ENCODE measurements around the gene RXRG. TPM values are rescaled to one million over a fixed set of nuclear protein-coding genes. Genes with fewer than 3 reads are reported as not detected.
A peak's percentile ranks its signal among the peaks of the same experiment; 100 is the strongest.

The RXRG gene
- total and polyA plus RNA-seq, 5 donors, result 1.4 to 4.7 (median 3.6) TPM

DNA sequence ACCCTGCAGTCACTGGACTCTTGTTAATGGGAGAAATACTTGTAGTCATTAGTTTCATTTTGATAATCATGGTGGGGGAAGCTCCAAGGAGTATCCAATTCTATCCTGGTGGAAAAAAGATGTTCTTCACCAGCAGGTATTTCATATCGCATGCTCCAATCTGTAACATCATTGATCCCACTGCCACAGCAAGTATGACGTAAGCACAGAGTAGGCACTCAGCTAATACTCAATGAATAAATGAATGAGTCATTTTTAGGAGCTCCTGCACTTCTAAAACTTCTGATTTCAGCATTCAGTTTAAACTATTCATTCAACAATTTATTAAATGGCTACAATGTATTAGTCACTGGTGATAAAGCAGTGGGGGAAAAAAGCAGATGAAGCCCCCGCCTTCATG, 30.3 kb downstream of the RXRG start:
- 93% methylated on average over 3 of the region's 3 CpGs for WGBS
- Histone ChIP-seq H3K27me3 (ENCODE audit: control insufficient read depth, insufficient read depth) (no peaks in the 10 kb centered on the region), H3K4me1 (ENCODE audit: control insufficient read depth, insufficient read depth, low read length) (no peaks in the 10 kb centered on the region), H3K4me3 (ENCODE audit: low read length) (no peak overlapping the region), H3K27ac (ENCODE audit: low read length) (no peak overlapping the region), H3K9me3 (ENCODE audit: control insufficient read depth, low read length) (no peaks in the 10 kb centered on the region)
- ATAC-seq (no peak), DNase-seq (no peak)
- intact Hi-C loops (cut with DNase I), result loop anchor here in 1 of 4 donors (5.0 kb wide), 1 partner anchor 128 kb away; the partner anchor contains the start of gene LRRC52

DNA sequence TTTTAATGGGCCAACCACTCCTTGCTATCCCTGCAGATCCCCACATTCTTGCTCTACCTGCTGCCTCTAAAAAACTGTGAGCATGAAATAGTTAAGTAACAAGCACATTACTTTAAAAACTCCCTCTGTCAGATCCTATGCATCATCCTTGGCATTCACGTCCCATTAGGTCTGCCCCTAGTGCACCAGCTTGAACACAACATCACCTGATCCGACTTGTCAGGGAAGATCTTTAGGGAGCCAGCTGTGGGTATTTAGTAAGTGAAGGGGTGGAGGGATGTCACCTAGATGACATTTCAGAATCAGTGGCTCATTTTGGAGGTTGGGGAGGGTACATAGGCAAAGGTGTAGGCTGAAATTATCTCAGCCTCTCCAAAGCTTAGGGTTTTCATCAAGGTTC, 33.5 kb downstream of the RXRG start:
- H3K4me3 ChIP-seq (ENCODE audit: low read length), result no peak overlapping the region
- ATAC-seq, result no peak
- H3K27me3 ChIP-seq (ENCODE audit: control insufficient read depth, insufficient read depth), result no peaks in the 10 kb centered on the region
- WGBS, result 71% methylated on average over 2 of the region's 2 CpGs
- intact Hi-C loops (cut with DNase I), result loop anchor here in 1 of 4 donors (5.0 kb wide), 1 partner anchor 131 kb away; the partner anchor contains the start of gene LRRC52
- peaks cover 2% of the 10 kb centered on the region for H3K4me1 ChIP-seq (ENCODE audit: control insufficient read depth, insufficient read depth, low read length)
- H3K9me3 ChIP-seq (ENCODE audit: control insufficient read depth, low read length), result no peaks in the 10 kb centered on the region
- no peak for DNase-seq
- H3K27ac ChIP-seq (ENCODE audit: low read length), result no peak overlapping the region

DNA sequence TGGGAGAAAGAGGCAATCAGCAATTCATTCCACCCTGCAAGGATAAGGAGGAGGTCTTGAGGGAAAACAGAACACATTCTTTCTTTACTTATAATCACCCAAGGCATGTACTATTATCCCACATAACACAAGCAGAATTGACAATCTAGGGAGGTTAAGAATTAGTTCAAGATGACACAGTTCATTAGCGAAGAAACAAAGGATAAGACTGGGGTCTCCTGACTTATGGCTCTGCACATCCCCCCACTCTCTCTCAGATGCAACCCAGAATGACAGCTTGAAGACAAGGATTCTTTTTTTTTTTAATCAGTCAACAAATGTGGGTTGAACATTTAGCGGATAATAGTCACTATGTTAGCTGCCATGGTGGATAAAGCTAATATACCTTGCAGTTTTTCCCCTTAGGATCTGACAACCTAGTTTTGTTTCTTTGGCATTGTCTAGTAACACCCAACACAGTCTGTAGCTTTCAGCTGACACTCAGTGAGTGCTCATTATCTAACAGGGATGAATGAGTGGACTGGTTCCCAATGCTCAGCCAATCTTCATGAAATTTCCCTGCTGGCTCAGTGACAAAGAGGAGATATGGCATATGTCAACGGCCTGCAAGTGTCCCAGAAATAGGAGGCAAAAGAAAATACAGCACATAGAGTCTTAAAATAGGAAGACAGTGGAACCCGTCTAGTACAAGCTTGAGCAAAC, 35.1 kb downstream of the RXRG start:
- WGBS, result 31% methylated on average over 4 of the region's 4 CpGs
- intact Hi-C loops (cut with DNase I), result loop anchor here in 1 of 4 donors (5.0 kb wide), 1 partner anchor 132 kb away; the partner anchor contains the start of gene LRRC52

DNA sequence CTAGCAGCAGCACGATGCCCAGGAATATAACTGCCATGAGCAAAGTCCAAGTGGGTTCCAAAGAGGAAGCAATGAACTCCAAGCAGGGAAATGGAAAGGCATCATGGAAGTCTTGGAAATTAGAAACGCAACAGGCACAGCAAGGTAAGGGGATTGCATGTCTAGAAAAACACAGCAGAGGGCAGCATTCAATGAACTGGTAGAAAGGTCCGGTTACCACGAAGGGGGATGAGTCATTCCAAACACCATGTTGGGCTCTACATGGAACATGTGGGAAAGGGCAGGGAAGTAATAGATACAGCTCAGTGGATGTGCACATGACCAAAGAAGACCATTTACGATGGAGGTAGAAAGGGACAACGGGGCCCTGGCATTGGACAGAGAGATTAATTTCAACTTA, 36.4 kb downstream of the RXRG start:
- DNase-seq, result no peak
- ATAC-seq, result peak in 1 of 2 donors; percentile 74
- Histone ChIP-seq H3K27me3 (ENCODE audit: control insufficient read depth, insufficient read depth) (no peaks in the 10 kb centered on the region), H3K4me1 (ENCODE audit: control insufficient read depth, insufficient read depth, low read length) (peaks cover 2% of the 10 kb centered on the region), H3K9me3 (ENCODE audit: control insufficient read depth, low read length) (no peaks in the 10 kb centered on the region), H3K27ac (ENCODE audit: low read length) (no peak overlapping the region), H3K4me3 (ENCODE audit: low read length) (no peak overlapping the region)
- WGBS, result 60% methylated on average over 6 of the region's 6 CpGs
- intact Hi-C loops (cut with DNase I), result no loop called here

More for the DNA sequence above, 35.1 kb downstream of the RXRG start:
- Histone ChIP-seq H3K27me3 (ENCODE audit: control insufficient read depth, insufficient read depth) (no peaks in the 10 kb centered on the region), H3K27ac (ENCODE audit: low read length) (no peak overlapping the region), H3K4me3 (ENCODE audit: low read length) (no peak overlapping the region), H3K9me3 (ENCODE audit: control insufficient read depth, low read length) (no peaks in the 10 kb centered on the region), H3K4me1 (ENCODE audit: control insufficient read depth, insufficient read depth, low read length) (peaks cover 2% of the 10 kb centered on the region)
- ATAC-seq, result peak; percentile 86 to 92
- no peak for DNase-seq

DNA sequence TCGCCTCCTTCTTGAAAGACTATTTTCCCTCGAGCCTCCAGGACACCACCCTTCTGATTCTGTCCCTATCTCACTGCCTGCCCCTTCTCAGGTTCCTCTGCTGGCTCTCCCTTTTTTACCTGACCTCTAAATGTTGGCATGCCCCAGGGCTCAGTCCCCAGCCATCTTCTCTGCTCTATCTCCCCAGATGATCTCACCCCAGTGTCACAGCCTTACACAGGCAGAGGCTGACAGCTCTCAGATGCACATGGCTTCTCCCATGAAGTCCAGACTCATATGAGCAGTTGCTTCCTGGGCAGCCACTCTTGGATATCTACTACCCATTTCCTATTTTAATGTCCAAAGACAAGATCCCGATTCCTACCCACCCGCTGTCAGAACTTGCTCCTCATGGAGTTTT, 37.5 kb downstream of the RXRG start:
- Histone ChIP-seq H3K27ac (ENCODE audit: low read length) (no peak overlapping the region), H3K9me3 (ENCODE audit: control insufficient read depth, low read length) (no peaks in the 10 kb centered on the region), H3K27me3 (ENCODE audit: control insufficient read depth, insufficient read depth) (no peaks in the 10 kb centered on the region), H3K4me1 (ENCODE audit: control insufficient read depth, insufficient read depth, low read length) (peaks cover 2% of the 10 kb centered on the region), H3K4me3 (ENCODE audit: low read length) (no peak overlapping the region)
- DNase-seq (no peak), ATAC-seq (no peak)
- intact Hi-C loops (cut with DNase I), result no loop called here
- 88% methylated on average over 4 of the region's 4 CpGs for WGBS

DNA sequence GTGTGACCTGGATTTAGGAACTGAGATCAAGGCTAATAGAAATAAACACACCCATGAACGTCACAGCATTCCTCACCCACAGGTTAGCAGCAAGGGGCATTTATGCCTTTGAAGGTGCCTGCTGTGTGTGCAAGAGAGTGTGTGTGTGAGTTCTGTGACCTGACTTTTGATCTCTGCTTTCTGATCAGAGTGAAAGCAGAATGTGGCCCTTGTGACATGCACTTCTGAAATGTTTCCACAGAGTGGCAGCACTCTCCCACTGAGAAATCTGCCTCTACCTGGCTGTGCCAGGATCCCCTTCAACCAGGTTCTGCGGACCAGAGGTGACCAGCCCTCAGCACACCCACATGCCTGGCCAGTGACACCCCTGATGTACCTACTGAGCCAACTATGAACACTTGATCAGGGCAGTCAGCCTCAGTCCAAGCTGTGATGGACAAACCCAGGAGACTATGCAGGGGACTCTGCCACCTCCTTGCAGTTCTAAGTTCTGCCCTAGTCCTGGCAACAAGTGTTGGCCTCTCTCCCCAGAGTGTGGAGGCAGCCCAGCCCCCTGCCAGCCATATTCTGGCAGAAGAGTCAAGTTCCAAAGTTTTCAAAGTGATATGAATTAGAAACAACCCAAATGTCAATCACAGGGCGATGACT, 41.0 kb downstream of the RXRG start:
- intact Hi-C loops (cut with DNase I), result loop anchor here (2.0 to 5.0 kb wide), 3 partner anchors 187 to 189 kb away; no protein-coding TSS in a partner anchor
- Histone ChIP-seq H3K27me3 (ENCODE audit: control insufficient read depth, insufficient read depth) (no peaks in the 10 kb centered on the region), H3K4me1 (ENCODE audit: control insufficient read depth, insufficient read depth, low read length) (no peaks in the 10 kb centered on the region), H3K9me3 (ENCODE audit: control insufficient read depth, low read length) (no peaks in the 10 kb centered on the region), H3K27ac (ENCODE audit: low read length) (no peak overlapping the region), H3K4me3 (ENCODE audit: low read length) (no peak overlapping the region)
- DNase-seq, result no peak
- peak; percentile 59 to 61 for ATAC-seq
- 40% methylated on average over 3 of the region's 3 CpGs for WGBS

DNA sequence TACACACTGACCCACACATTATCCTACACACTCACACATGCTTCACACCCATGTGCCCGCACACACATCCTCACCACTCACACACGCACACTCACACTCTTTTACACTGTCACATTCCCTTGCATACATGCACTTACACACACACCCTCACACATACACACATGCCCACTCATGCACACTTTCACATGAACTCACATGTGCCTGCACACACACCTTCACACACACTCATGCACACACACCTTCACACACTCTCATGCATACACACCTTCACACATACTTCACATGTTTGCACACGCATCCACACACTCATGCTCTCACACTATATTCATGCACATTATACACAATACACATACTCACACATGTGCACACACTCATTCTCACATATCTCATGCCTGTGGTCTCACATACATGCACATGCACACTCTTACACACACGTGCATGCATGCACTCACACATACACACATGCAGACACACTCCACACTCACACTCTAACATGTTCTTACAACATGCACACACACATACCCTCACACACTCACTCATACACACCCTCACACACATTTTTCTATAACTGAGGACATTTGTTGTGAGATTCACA, 42.3 kb downstream of the RXRG start:
- H3K9me3 ChIP-seq (ENCODE audit: control insufficient read depth, low read length), result no peaks in the 10 kb centered on the region
- WGBS, result 93% methylated on average over 4 of the region's 4 CpGs
- ATAC-seq (no peak), DNase-seq (no peak)
- no peaks in the 10 kb centered on the region for H3K27me3 ChIP-seq (ENCODE audit: control insufficient read depth, insufficient read depth)
- no peak overlapping the region for H3K27ac ChIP-seq (ENCODE audit: low read length)
- H3K4me3 ChIP-seq (ENCODE audit: low read length), result no peak overlapping the region
- no peaks in the 10 kb centered on the region for H3K4me1 ChIP-seq (ENCODE audit: control insufficient read depth, insufficient read depth, low read length)
- intact Hi-C loops (cut with DNase I), result loop anchor here in 1 of 4 donors (5.0 kb wide), 1 partner anchor 190 kb away; no protein-coding TSS in a partner anchor

DNA sequence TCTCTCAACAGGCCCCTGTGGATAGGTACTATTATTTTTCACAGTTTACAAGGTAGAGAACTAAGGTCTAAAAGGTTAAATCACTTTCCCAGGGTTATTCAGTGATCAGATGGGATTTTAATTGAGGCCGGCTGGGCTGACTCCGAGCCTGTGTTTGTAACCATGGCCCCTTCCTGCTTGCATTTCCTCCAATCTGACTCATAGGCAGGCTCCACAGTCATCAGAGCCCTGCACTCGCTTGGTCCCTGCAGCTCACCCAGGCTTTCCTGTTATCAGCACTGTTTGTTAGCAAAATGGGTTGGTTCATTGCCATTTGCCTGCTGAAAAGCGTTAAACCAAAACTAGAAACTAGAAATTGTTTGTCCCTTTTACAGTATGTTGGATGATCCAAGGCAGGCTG, 47.0 kb downstream of the RXRG start:
- no peaks in the 10 kb centered on the region for H3K27me3 ChIP-seq (ENCODE audit: control insufficient read depth, insufficient read depth)
- no peaks in the 10 kb centered on the region for H3K4me1 ChIP-seq (ENCODE audit: control insufficient read depth, insufficient read depth, low read length)
- DNase-seq (peak; percentile 39 to 73 (median 65)), ATAC-seq (peak; percentile 84 to 89)
- intact Hi-C loops (cut with DNase I), result loop anchor here in 3 of 4 donors (10.0 kb wide), 1 partner anchor 517 kb away; no protein-coding TSS in a partner anchor
- no peak overlapping the region for H3K4me3 ChIP-seq (ENCODE audit: low read length)
- no peaks in the 10 kb centered on the region for H3K9me3 ChIP-seq (ENCODE audit: control insufficient read depth, low read length)
- WGBS, result 33% methylated on average over 4 of the region's 4 CpGs
- H3K27ac ChIP-seq (ENCODE audit: low read length), result no peak overlapping the region

DNA sequence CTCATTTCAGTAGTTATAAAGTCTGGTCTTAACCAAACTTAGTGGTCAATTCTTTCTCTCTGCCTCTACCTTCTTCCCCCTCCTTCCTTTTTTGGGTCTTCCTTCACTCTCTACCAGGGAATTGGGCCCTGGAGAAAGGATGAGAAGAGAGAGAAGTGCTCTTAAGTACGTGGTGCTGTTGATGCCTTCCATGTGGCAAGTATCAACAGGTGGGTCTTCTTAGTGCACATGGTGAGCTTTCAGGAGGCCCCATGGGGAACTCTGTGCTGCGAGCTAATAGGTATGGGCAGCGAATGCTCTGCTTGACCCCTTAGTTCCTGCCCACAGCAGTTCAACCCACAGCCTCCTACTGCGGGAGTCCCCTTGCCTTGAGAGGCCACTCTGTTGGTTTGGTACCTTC, 49.0 kb downstream of the RXRG start:
- no peak for DNase-seq
- Histone ChIP-seq H3K27me3 (ENCODE audit: control insufficient read depth, insufficient read depth) (no peaks in the 10 kb centered on the region), H3K9me3 (ENCODE audit: control insufficient read depth, low read length) (no peaks in the 10 kb centered on the region), H3K4me3 (ENCODE audit: low read length) (no peak overlapping the region), H3K27ac (ENCODE audit: low read length) (no peak overlapping the region), H3K4me1 (ENCODE audit: control insufficient read depth, insufficient read depth, low read length) (no peaks in the 10 kb centered on the region)
- intact Hi-C loops (cut with DNase I), result loop anchor here in 3 of 4 donors (10.0 kb wide), 1 partner anchor 519 kb away; no protein-coding TSS in a partner anchor
- ATAC-seq, result no peak
- WGBS, result 97% methylated on average over 4 of the region's 4 CpGs

DNA sequence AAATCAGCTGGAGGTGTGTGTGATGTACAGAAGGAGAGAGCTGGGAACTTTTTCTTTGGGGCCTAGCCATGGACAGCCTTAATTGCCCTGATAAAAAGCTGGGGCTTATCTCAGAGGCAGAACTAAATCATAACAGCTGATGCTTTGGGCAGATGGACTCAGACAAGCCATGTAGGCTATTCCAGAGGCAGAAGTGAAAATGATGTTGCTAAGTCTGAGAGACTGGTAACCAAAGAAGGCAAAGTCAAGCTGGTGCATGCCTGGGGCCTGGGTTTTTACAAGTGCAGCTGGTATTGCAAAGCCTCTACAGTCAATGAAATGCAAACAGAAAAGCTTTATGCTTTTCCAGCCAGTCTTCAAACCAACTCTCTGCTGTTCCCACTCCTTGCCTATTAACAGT, 49.4 kb downstream of the RXRG start:
- Histone ChIP-seq H3K4me1 (ENCODE audit: control insufficient read depth, insufficient read depth, low read length) (no peaks in the 10 kb centered on the region), H3K27me3 (ENCODE audit: control insufficient read depth, insufficient read depth) (no peaks in the 10 kb centered on the region), H3K4me3 (ENCODE audit: low read length) (no peak overlapping the region), H3K9me3 (ENCODE audit: control insufficient read depth, low read length) (no peaks in the 10 kb centered on the region), H3K27ac (ENCODE audit: low read length) (no peak overlapping the region)
- ATAC-seq, result no peak
- intact Hi-C loops (cut with DNase I), result loop anchor here in 3 of 4 donors (10.0 kb wide), 1 partner anchor 519 kb away; no protein-coding TSS in a partner anchor
- DNase-seq, result no peak

Data from right cardiac atrium (tissue), 5 donors.